Prostate gland (tissue), 2 donors: ENCODE results near the gene GPATCH8. TPM values are rescaled to one million over a fixed set of nuclear protein-coding genes. Genes with fewer than 3 reads are reported as not detected.

ENCODE experiments used
- DNase-seq: peaks from one replicate; pipeline ENCODE4 v3.0.0-alpha.2; 2019; ENCODE audit warnings: low spot score
- H3K27ac ChIP-seq, 2 donors: fragments of 200-600 bp; sonication (generic); 2 replicates each; pipeline ENCODE4 v1.5.1; 2017 to 2019
- H3K27me3 ChIP-seq: fragments of 200-600 bp; sonication (generic); replicated peaks from 2 replicates; pipeline ENCODE4 v1.5.1; 2019; ENCODE audit not compliant: insufficient read depth
- H3K36me3 ChIP-seq, 2 donors: fragments of 200-600 bp; sonication (generic); 1 replicate in 1 of 2; 2 replicates in 1 of 2; pipeline versions ENCODE4 v1.5.1 to v1.8.1; 2017 to 2019
- H3K4me1 ChIP-seq: fragments of 200-600 bp; sonication (generic); replicated peaks from 2 replicates; pipeline ENCODE4 v1.5.1; 2019
- H3K4me3 ChIP-seq, 2 donors: fragments of 200-600 bp; sonication (generic); 2 replicates each; pipeline ENCODE4 v1.5.1; 2017 to 2019
- H3K9me3 ChIP-seq: fragments of 200-600 bp; sonication (generic); 2 replicates; pipeline ENCODE4 v1.5.1; 2017
- POLR2A ChIP-seq: fragments of 450-650 bp; IDR thresholded peaks from one replicate; pipeline ENCODE4 v1.6.1; 2016; ENCODE audit warnings: antibody characterized with exemption, mild to moderate bottlenecking
- POLR2AphosphoS5 ChIP-seq: sonication (generic); formaldehyde crosslinking; IDR thresholded peaks from one replicate; pipeline ENCODE4 v1.6.1; 2017; ENCODE audit warnings: antibody characterized with exemption
- WGBS: methylation state at CpG from one replicate; pipeline ENCODE4 v1.1.5; 2018; 5-methylcytosine and 5-hydroxymethylcytosine counted together
- intact Hi-C: fragments of 100-400 bp; cut with DNase I; formaldehyde crosslinking; loops from one replicate; pipeline ENCODE4 v1.14.2; 2022
- total RNA-seq, 2 donors: library from RNA; depleted of rRNA; stranded (reverse); fragments of >200 nt; gene quantifications; one replicate each; pipeline ENCODE4 v1.1.0, GENCODE V29; 2016
- TF ChIP-seq, protein P1 (sequence below), 4 experiments: fragments of 200-600 bp in 2 of 4; fragments of 450-650 bp in 2 of 4; sonication (generic) in 2 of 4; IDR thresholded peaks; 1 replicate in 3 of 4; 2 replicates in 1 of 4; pipeline ENCODE4 v1.5.1; 2016 to 2019; ENCODE audit warnings: antibody characterized with exemption in 4 of 4, mild to moderate bottlenecking in 2 of 4, moderate library complexity in 2 of 4

GPATCH8 gene
- total RNA-seq, 2 donors from 2014 or later: 25.2 to 42.8 TPM

DNA sequence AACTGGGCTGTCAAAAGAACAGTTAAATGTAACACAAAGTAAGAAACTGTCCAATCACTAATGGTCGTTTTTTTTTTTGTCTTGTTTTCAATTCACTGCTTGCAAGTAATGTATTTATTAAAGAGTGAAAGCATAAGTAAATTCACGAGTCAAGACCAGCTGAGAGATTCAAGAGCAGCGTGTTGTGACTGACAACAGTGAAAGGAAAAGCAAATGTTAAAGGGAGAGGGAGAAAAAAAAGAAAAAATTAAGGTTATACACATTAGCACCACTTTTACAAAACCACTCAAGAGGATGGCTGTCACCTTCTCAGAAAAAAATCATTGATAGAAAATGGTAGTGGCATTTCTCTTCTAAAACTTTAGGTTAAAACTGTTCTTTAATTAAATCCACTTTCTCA, 36.1 kb downstream of the GPATCH8 start:
- 23% methylated on average over 3 of the region's 3 CpGs for WGBS
- H3K27me3 ChIP-seq: no peaks in the 10 kb centered on the region
- intact Hi-C loops: no loop called here

GRCh38 chr17:44466339-44466738, 36.9 kb downstream of the GPATCH8 start:
- H3K4me1 ChIP-seq: no peaks in the 10 kb centered on the region
- H3K36me3 ChIP-seq: no peaks in the 10 kb centered on the region
- no peak for DNase-seq
- no peak overlapping the region for H3K27ac ChIP-seq
- intact Hi-C loops: no loop called here
- no peaks in the 10 kb centered on the region for H3K9me3 ChIP-seq
- no peak for TF ChIP-seq POLR2A
- no peak for TF ChIP-seq POLR2AphosphoS5
- TF ChIP-seq, protein P1, sequence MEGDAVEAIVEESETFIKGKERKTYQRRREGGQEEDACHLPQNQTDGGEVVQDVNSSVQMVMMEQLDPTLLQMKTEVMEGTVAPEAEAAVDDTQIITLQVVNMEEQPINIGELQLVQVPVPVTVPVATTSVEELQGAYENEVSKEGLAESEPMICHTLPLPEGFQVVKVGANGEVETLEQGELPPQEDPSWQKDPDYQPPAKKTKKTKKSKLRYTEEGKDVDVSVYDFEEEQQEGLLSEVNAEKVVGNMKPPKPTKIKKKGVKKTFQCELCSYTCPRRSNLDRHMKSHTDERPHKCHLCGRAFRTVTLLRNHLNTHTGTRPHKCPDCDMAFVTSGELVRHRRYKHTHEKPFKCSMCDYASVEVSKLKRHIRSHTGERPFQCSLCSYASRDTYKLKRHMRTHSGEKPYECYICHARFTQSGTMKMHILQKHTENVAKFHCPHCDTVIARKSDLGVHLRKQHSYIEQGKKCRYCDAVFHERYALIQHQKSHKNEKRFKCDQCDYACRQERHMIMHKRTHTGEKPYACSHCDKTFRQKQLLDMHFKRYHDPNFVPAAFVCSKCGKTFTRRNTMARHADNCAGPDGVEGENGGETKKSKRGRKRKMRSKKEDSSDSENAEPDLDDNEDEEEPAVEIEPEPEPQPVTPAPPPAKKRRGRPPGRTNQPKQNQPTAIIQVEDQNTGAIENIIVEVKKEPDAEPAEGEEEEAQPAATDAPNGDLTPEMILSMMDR (IDR thresholded peaks at IDR 0.05): no peak
- no peaks in the 10 kb centered on the region for H3K27me3 ChIP-seq
- no peak overlapping the region for H3K4me3 ChIP-seq

More for the DNA sequence above, 36.1 kb downstream of the GPATCH8 start:
- TF ChIP-seq POLR2A: no peak
- TF ChIP-seq, protein P1 (IDR thresholded peaks at IDR 0.05): no peak
- TF ChIP-seq POLR2AphosphoS5: no peak
- Histone ChIP-seq H3K4me3 (no peak overlapping the region), H3K9me3 (no peaks in the 10 kb centered on the region), H3K36me3 (no peaks in the 10 kb centered on the region), H3K4me1 (no peaks in the 10 kb centered on the region), H3K27ac (no peak overlapping the region)
- no peak for DNase-seq

DNA sequence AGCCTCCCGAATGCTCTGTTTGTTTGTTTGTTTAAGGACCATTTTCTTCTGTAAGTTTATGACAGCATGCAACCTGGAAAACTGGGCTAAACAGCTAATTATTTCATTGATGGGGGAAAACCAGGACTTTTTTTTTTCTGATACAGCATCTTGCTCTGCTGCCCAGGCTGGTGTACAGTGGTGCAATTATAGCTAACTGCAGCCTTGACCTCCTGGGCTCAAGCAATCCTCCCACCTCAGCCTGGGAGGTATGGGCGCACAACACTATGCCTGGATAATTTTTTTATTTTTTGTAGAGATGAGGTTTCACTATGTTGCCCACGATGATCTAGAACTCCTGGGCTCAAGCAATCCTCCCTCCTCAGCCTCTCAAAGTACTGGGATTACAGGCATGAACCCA, 37.3 kb downstream of the GPATCH8 start:
- TF ChIP-seq POLR2AphosphoS5 (no peak), POLR2A (no peak)
- TF ChIP-seq, protein P1 (IDR thresholded peaks at IDR 0.05): no peak
- intact Hi-C loops: no loop called here

DNA sequence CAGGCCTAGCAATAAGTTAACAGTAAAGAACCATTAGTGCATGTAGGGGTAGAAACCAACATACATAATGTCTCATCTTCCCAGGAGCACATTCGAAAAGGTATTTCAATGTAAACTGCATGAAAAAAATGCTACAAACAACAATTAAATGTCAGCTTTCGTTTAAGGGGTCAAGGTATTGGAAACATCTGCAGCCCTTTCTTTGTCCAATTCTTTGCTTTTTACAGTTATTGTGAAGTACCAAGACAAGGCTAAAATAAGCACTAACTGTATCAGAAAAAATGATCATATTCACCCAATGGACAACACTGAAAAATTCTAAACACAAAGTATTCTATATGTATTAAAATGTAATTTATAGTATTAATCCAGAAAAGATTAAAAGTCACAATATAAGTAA, 37.9 kb downstream of the GPATCH8 start:
- Histone ChIP-seq H3K4me3 (no peak overlapping the region), H3K27me3 (no peaks in the 10 kb centered on the region), H3K9me3 (no peaks in the 10 kb centered on the region), H3K27ac (no peak overlapping the region), H3K4me1 (no peaks in the 10 kb centered on the region), H3K36me3 (no peaks in the 10 kb centered on the region)
- intact Hi-C loops: no loop called here
- no peak for DNase-seq
- WGBS: 92% methylated on average over 2 of the region's 2 CpGs
- TF ChIP-seq POLR2A: no peak
- TF ChIP-seq POLR2AphosphoS5: no peak
- TF ChIP-seq, protein P1 (IDR thresholded peaks at IDR 0.05): no peak

More for the DNA sequence above, 37.3 kb downstream of the GPATCH8 start:
- DNase-seq: no peak
- Histone ChIP-seq H3K36me3 (no peaks in the 10 kb centered on the region), H3K27me3 (no peaks in the 10 kb centered on the region), H3K4me1 (no peaks in the 10 kb centered on the region), H3K4me3 (no peak overlapping the region), H3K9me3 (no peaks in the 10 kb centered on the region), H3K27ac (no peak overlapping the region)
- WGBS: 93% methylated on average over 3 of the region's 3 CpGs

- TF ChIP-seq POLR2A (no peak), POLR2AphosphoS5 (no peak)
- TF ChIP-seq, protein P1 (IDR thresholded peaks at IDR 0.05): no peak
- Histone ChIP-seq H3K36me3 (no peaks in the 10 kb centered on the region), H3K27ac (no peak overlapping the region), H3K4me1 (no peaks in the 10 kb centered on the region), H3K9me3 (no peaks in the 10 kb centered on the region), H3K27me3 (no peaks in the 10 kb centered on the region), H3K4me3 (no peak overlapping the region)
- WGBS: 48% methylated on average over 1 of the region's 1 CpG
- intact Hi-C loops: no loop called here
- DNase-seq: no peak
Observed at GRCh38 chr17:44464037-44464436, 39.2 kb downstream of the GPATCH8 start.
